GM23248 (cell line): ENCODE results near the gene CLDN4. TPM values are rescaled to one million over a fixed set of nuclear protein-coding genes. Genes with fewer than 3 reads are reported as not detected.
"Not testable (repeated sequence)": the region's sequence is repeated elsewhere in the genome, so short reads cannot be mapped to it uniquely, and the experiment has no call there.

Source experiments
- DNase-seq: peaks from one replicate; pipeline ENCODE4 v3.0.0-alpha.2; 2015
- H2AFZ ChIP-seq: fragments of 200-600 bp; sonication (generic); 2 replicates; pipeline ENCODE4 v1.6.1; 2016; ENCODE audit warnings: antibody characterized with exemption
- H3F3A ChIP-seq: fragments of 200-600 bp; sonication (generic); 2 replicates; pipeline ENCODE4 v1.6.1; 2016; ENCODE audit warnings: mild to moderate bottlenecking, antibody characterized with exemption, mixed run types; ENCODE audit not compliant: insufficient read depth
- H3K27ac ChIP-seq: fragments of 200-600 bp; sonication (generic); 2 replicates; pipeline ENCODE4 v1.5.1; 2016; ENCODE audit warnings: mild to moderate bottlenecking
- H3K27me3 ChIP-seq: fragments of 200-600 bp; sonication (generic); replicated peaks from 2 replicates; pipeline ENCODE4 v1.6.1; 2016; ENCODE audit warnings: mild to moderate bottlenecking; ENCODE audit not compliant: insufficient read depth
- H3K36me3 ChIP-seq: fragments of 200-600 bp; sonication (generic); 2 replicates; pipeline ENCODE4 v1.6.1; 2016; ENCODE audit warnings: low read depth, mild to moderate bottlenecking
- H3K4me1 ChIP-seq: fragments of 200-600 bp; sonication (generic); 2 replicates; pipeline ENCODE4 v1.6.1; 2016; ENCODE audit warnings: mild to moderate bottlenecking; ENCODE audit not compliant: insufficient read depth
- H3K4me2 ChIP-seq: fragments of 200-600 bp; sonication (generic); one replicate; pipeline ENCODE4 v1.6.1; 2016; ENCODE audit warnings: mild to moderate bottlenecking; ENCODE audit not compliant: unreplicated experiment
- H3K4me3 ChIP-seq: fragments of 200-600 bp; sonication (generic); 2 replicates; pipeline ENCODE4 v1.5.1; 2016; ENCODE audit warnings: mild to moderate bottlenecking
- H3K79me2 ChIP-seq: fragments of 200-600 bp; sonication (generic); 2 replicates; pipeline ENCODE4 v1.6.1; 2016; ENCODE audit warnings: mild to moderate bottlenecking; ENCODE audit not compliant: insufficient read depth
- H3K9ac ChIP-seq: fragments of 200-600 bp; sonication (generic); 2 replicates; pipeline ENCODE4 v1.6.1; 2016; ENCODE audit warnings: mild to moderate bottlenecking
- H3K9me2 ChIP-seq: fragments of 200-600 bp; sonication (generic); 2 replicates; pipeline ENCODE4 v1.6.1; 2016; ENCODE audit warnings: mixed run types, mild to moderate bottlenecking, moderate library complexity; ENCODE audit not compliant: insufficient read depth
- H3K9me3 ChIP-seq: fragments of 200-600 bp; sonication (generic); one replicate; pipeline ENCODE4 v1.6.1; 2017; ENCODE audit warnings: low read depth
- H4K20me1 ChIP-seq: fragments of 200-600 bp; sonication (generic); 2 replicates; pipeline ENCODE4 v1.6.0; 2016; ENCODE audit not compliant: insufficient read depth
- EZH2 ChIP-seq: fragments of 200-600 bp; sonication (generic); IDR thresholded peaks from 2 replicates; pipeline ENCODE4 v1.6.1; 2018; ENCODE audit warnings: antibody characterized with exemption, mild to moderate bottlenecking; ENCODE audit not compliant: insufficient read depth, poor library complexity, severe bottlenecking
- EZH2phosphoT487 ChIP-seq: fragments of 200-600 bp; sonication (generic); IDR thresholded peaks from 2 replicates; pipeline ENCODE4 v1.6.1; 2018; ENCODE audit warnings: antibody characterized with exemption, moderate library complexity, mild to moderate bottlenecking, low read depth; ENCODE audit not compliant: insufficient read depth
- WGBS, 2 experiments: methylation state at CpG; one replicate each; pipeline ENCODE4 v1.1.6; 2015 to 2017; ENCODE audit warnings: low lambda C conversion rate in 2 of 2, low coverage in 1 of 2; ENCODE audit errors: missing lambda C conversion rate in 2 of 2; 5-methylcytosine and 5-hydroxymethylcytosine counted together
- in situ Hi-C: fragments of 300-500 bp; cut with MboI; formaldehyde crosslinking; loops from 2 replicates; pipeline ENCODE4 v1.15.0; 2020
- polyA plus RNA-seq: library from polyadenylated mRNA; unstranded; fragments of >200 nt; fragmentation: Nextera tagmentation; extraction: Ambion mirVana; gene quantifications from 2 replicates; pipeline ENCODE4 v1.2.1, GENCODE V29; 2016
- total RNA-seq: library from RNA; depleted of rRNA; stranded (reverse); fragments of >200 nt; shearing (Covaris generic); gene quantifications from 2 replicates; pipeline ENCODE4 v1.2.3, GENCODE V29; 2014

The CLDN4 gene
- total and polyA plus RNA-seq, 2 experiments from 2014 or later: 0.10 TPM; not detected in 1

- H3K4me1 ChIP-seq, H3K9me2 ChIP-seq, in situ Hi-C loops, DNase-seq, H3K36me3 ChIP-seq, H3K4me3 ChIP-seq, H3K27ac ChIP-seq, H3K4me2 ChIP-seq, H4K20me1 ChIP-seq, H2AFZ ChIP-seq, H3K9ac ChIP-seq, H3K79me2 ChIP-seq, H3F3A ChIP-seq, H3K9me3 ChIP-seq, H3K27me3 ChIP-seq: not testable (repeated sequence)
- 87% methylated on average over 14 of the region's 34 CpGs; no CpG with 5 or more reads in 1 of the 2 experiments for WGBS, 2 experiments
Observed at GRCh38 chr7:73797176-73797575, 33.6 kb upstream of the CLDN4 start.

GRCh38 chr7:73799282-73800141 is 31.3 kb upstream of the CLDN4 start:
- no peak overlapping the region for H3K27ac ChIP-seq
- H3K4me2 ChIP-seq: no peak overlapping the region
- TF ChIP-seq EZH2phosphoT487 (no peak), EZH2 (no peak)
- no peaks in the 10 kb centered on the region for H3F3A ChIP-seq
- no peaks in the 10 kb centered on the region for H3K27me3 ChIP-seq
- no peaks in the 10 kb centered on the region for H3K4me1 ChIP-seq
- no peak overlapping the region for H3K4me3 ChIP-seq
- WGBS, 2 experiments: 77 to 79% methylated on average over 10 of the region's 10 CpGs
- no peaks in the 10 kb centered on the region for H3K36me3 ChIP-seq
- no peak for DNase-seq
- H3K9me2 ChIP-seq: no peaks in the 10 kb centered on the region
- H3K9me3 ChIP-seq: no peaks in the 10 kb centered on the region
- in situ Hi-C loops: no loop called here
- H3K9ac ChIP-seq: no peak overlapping the region
- no peak overlapping the region for H2AFZ ChIP-seq
- H4K20me1 ChIP-seq: no peaks in the 10 kb centered on the region
- H3K79me2 ChIP-seq: no peaks in the 10 kb centered on the region

GRCh38 chr7:73801577-73801976 is 29.2 kb upstream of the CLDN4 start:
- Histone ChIP-seq H2AFZ (no peak overlapping the region), H3K36me3 (no peaks in the 10 kb centered on the region), H3K4me2 (no peak overlapping the region), H3K9me3 (no peaks in the 10 kb centered on the region), H3K27me3 (no peaks in the 10 kb centered on the region), H4K20me1 (no peaks in the 10 kb centered on the region), H3K79me2 (no peaks in the 10 kb centered on the region), H3K27ac (no peak overlapping the region), H3K4me1 (no peaks in the 10 kb centered on the region), H3K9me2 (no peaks in the 10 kb centered on the region), H3F3A (no peaks in the 10 kb centered on the region), H3K4me3 (no peak overlapping the region), H3K9ac (no peak overlapping the region)
- TF ChIP-seq EZH2 (no peak), EZH2phosphoT487 (no peak)
- DNase-seq: no peak
- WGBS, 2 experiments: 87 to 88% methylated on average over 1 of the region's 1 CpG
- in situ Hi-C loops: no loop called here

GRCh38 chr7:73802459-73802858 is 28.3 kb upstream of the CLDN4 start:
- Histone ChIP-seq H3K27me3 (no peaks in the 10 kb centered on the region), H3F3A (no peaks in the 10 kb centered on the region), H3K79me2 (no peaks in the 10 kb centered on the region), H3K9ac (no peak overlapping the region), H4K20me1 (no peaks in the 10 kb centered on the region), H3K36me3 (no peaks in the 10 kb centered on the region), H3K9me2 (no peaks in the 10 kb centered on the region), H3K4me1 (no peaks in the 10 kb centered on the region), H3K4me2 (no peak overlapping the region), H2AFZ (no peak overlapping the region), H3K4me3 (no peak overlapping the region), H3K9me3 (no peaks in the 10 kb centered on the region), H3K27ac (no peak overlapping the region)
- no peak for TF ChIP-seq EZH2
- DNase-seq: no peak
- 75 to 77% methylated on average over 4 of the region's 4 CpGs for WGBS, 2 experiments
- in situ Hi-C loops: no loop called here
